Measurements from ENCODE around the gene CCDC187.
A peak's percentile ranks its signal among the peaks of the same experiment; 100 is the strongest.
"Not testable (repeated sequence)": the region's sequence is repeated elsewhere in the genome, so short reads cannot be mapped to it uniquely, and the experiment has no call there.

The CCDC187 gene

DNA sequence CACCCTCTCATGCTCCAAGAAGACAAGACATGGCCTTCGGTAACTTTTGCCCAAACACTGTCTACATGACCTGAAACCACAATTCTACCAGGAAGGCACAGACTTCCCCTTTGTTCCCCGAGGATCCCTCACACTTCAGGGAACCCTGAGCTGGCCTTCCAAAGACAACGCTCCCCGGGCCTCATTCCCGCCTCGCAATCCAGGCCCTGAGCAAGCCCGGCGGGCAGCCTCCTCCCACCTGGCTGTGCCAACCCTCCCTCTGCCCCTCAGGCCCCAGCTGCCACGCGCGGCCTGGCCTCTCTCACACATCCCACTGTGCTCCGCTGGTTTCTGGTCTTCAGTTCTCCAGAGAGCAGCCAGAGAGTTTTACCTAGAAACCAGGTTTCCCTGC lies 65.6 kb downstream of the CCDC187 start:
- no peak for DNase-seq (ENCODE audit: low read depth)

DNA sequence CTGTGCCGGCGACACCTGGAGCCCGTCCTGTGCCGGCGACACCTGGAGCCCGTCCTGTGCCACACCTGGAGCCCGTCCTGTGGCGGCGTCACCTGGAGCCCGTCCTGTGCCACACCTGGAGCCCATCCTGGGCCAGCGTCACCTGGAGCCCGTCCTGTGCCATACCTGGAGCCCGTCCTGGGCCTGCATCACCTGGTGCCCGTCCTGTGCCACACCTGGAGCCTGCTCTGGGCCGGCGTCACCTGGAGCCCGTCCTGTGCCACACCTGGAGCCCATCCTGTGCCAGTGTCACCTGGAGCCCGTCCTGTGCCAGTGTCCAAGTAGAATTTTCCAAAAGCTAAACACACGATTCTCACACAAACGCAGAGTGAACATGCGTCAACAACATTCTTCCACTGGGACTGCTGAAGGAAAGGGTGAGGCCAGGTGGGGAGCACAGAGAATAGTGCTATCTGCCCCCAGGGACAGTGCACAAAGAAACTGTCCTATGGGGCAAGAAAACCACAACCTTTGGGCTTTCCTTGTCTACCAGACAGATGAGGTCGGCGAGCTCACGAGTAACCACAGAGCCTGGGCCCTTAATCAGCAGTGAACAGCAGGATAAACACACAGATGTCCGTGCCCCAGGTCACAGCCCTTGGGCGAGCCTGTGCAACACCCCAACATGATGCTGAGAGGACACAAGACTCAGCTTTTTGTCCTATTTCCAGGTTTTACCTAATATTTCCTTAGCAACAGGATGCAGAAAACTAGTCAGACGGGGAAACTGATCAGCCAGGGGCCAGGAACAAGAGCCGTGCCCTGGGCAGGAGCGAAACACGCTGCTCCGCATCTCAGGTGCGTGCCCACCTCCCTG lies 66.2 kb downstream of the CCDC187 start:
- no peak for DNase-seq (ENCODE audit: low read depth)

DNA sequence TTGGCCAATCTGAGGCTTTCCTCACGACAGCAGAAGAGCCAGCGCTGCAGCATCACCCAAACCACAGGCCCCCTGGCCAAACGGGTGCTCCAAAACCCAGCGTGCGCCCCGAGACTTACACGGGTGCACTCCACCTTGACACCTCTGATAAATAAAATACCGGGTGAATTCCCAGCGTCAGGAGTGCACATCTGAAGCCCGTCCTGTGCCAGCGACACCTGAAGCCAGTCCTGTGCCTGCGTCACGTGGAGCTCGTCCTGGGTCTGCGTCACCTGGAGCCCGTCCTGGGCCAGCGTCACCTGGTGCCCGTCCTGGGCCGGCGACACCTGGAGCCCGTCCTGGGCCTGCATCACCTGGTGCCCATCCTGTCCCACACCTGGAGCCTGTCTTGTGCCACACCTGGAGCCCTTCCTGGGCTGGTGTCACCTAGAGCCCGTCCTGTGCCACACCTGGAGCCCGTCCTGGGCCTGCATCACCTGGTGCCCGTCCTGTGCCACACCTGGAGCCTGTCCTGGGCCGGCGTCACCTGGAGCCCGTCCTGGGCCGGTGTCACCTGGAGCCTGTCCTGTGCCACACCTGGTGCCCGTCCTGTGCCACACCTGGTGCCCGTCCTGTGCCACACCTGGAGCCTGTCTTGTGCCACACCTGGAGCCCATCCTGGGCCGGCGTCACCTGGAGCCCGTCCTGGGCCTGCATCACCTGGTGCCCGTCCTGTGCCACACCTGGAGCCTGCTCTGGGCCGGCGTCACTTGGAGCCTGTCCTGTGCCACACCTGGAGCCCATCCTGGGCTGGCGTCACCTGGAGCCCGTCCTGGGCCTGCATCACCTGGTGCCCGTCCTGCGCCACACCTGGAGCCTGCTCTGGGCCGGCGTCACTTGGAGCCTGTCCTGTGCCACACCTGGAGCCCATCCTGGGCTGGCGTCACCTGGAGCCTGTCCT lies 67.2 kb downstream of the CCDC187 start:
- not testable (repeated sequence) for DNase-seq (ENCODE audit: low read depth)

DNA sequence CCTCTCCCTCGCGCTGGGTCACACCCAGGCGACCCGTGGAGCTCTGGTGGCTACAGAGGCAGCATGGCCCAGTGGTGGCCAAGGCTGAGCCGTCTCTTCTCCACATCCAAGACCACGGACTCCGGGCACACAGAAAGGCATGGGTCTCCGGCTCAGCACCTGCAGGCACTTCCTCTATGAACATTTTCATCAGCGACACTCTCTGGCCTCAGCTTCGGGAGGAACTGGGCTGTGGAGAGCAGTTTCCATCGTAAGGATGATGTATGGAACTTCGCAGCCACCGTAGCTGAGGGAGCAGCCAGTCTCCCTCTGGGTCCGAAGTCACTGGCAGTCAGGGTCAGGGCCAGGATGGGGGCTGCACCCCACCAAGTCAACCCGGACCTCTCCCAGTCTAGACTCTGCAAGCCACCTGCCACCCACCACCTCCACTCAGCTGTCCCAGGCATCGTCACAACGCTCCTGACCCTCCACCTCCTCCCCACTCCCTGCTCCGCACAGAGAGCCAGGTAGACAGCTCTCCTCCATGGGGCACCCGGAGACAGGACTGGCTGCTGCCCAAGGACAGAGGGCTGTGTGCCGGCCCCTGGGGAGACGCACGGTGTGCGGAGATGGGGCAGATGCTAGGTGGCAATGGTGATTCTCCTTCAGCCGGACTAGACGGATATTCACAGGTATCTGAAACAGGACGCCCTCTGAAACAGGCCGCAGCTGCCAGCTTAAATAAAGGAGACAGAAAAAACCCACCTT lies 68.0 kb downstream of the CCDC187 start:
- DNase-seq (ENCODE audit: low read depth) = no peak

DNA sequence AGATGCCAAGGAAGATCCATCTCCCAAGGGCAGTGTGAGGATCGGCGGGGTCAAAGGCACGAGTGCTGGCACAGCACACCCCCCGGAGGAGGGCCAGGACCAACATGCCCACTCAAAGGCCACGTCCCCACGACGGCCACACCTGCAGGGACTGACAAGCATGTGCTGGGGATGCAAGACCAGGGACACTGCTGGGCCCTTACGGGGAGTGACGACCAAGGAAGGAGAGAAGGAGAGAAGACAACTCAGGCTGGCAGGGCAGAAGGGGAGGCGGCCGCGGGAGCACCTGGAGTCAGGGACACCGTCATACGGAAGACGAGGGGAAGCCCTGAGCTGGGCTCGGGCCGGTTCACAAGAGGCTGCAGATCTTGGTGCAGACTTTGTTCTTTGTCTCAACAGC lies 68.7 kb downstream of the CCDC187 start:
- DNase-seq (ENCODE audit: low read depth) = no peak

DNA sequence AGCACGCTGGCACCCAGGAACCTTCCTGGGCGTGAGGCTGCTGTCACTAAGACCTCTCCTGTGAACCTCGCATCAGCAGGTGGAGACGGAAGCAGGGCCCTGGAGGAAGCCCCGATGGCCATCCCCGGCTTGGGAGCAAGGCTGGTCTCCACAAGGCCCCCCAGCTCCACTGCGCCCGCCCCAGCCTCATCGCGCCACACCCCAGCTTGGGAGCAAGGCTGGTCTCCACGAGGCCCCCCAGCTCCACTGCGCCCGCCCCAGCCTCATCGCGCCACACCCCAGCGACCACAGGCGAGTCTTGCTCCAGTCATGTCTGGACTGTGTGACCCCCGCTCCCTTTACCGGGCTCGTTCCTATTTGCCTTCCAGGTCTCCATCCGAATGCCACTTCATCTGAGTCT lies 69.3 kb downstream of the CCDC187 start:
- no peak for DNase-seq (ENCODE audit: low read depth)

DNA sequence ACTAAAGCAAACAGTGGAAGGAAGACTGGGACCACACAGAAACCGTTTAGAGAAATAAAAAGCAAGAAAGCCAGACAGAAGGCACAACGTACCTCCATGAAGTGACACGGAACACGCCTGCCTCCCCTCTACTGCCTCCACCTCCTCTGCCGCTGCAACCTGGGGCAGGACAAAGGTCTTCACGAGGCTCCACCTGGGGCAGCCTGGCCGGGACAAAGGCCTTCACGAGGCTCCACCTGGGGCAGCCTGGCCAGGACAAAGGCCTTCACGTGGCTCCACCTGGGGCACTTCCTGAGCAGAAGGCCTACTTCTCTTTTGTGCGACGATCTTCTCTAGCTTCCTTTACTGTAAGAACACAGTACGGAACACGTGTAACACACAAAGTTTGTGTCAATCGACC lies 70.0 kb downstream of the CCDC187 start:
- DNase-seq (ENCODE audit: low read depth) = no peak

DNA sequence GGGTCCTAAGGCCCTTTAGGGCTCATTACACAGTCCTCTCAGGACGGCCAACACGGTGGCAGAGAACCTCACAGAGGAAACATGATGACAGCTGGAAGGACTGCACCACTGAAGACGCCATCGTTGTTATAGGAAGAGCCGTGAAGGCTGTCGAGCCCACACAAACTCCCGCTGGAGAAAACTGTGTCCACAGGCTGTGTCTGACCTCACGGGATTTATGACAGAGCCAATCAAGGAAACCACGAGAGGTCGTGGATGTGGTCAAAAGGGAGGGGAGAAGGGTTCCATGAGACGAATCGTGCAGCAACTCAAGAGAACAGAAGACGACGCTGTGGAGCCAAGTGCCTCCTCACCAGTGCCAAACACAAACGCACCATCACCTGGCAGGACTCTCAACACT lies 70.5 kb downstream of the CCDC187 start:
- DNase-seq (ENCODE audit: low read depth) = no peak

DNA sequence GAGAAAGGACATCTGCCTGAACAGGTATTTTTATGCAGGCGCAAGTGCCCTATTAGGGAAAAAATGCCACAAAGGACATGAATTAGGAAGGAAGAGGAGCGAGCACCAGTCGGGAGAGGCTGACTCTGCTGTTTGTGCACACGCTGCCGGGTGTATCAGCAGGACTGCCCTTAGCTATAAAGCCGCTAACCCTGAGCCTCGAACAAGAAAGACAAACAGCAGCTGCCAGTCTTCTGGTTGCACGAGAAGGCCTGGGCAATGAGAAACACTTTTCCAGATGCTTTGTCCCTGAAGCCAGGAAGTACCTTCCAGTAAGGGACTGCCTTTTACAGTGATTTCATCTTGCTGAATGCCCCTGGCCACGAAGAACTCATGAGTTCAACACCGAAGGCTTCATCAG lies 70.9 kb downstream of the CCDC187 start:
- no peak for DNase-seq (ENCODE audit: low read depth)

DNA sequence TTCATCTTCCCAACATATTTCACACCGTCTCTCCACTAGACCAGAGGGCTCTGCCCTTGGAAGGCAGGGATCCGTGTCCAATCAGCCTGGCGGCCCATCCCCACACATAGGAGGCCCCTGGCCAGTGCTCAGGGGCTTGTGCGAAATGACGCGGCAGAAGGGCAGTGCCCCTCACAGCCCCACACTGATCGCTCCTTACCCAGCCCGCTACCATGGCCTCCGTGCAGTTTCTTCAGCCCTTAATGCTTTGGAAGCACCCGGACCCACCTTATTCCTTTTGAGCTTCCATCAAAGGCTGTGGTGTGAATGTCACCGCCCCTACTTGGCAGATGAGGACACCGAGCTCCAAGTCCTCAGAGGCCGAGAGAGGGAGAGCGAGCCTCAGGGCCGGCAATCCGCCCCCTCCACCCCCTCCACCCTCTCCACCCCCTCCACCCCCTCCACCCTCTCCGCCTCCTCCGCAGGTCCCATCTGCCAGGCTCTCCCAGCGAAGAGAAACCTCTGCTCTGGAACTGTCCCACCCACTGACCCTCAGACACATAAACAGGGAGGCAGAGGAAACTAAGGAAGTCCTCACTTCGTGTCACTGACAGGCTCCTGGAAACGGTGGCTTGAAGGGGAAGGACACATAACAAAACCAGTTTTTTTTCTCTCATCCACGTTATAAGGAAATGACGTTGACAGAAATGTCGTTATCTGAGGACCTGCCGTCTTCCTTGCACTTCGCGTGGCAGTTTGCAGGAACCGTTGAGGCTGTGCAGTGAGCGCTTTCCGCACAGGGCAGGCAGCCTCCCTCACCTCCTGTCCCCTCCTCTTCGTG lies 72.2 kb downstream of the CCDC187 start:
- DNase-seq (ENCODE audit: low read depth) = no peak

DNA sequence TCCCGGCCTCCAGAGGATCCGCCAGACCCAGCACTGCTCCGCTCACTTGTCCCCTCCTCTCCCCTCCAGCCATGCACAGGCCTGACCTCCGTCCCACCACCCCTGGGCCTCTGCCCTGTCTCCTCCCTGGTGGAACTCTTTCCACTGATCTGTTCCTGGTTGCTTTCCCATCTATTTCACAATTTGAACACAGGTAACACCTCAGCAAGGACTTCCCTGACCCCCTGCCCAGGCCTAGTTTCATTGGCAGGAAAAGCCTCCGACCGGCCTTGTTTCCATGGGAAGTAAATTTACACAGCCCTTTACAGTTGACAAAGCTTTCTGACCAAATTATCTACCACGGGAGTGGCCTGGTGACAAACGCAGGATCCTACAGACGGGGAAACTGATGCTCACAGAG lies 73.1 kb downstream of the CCDC187 start:
- no peak for DNase-seq (ENCODE audit: low read depth)

DNA sequence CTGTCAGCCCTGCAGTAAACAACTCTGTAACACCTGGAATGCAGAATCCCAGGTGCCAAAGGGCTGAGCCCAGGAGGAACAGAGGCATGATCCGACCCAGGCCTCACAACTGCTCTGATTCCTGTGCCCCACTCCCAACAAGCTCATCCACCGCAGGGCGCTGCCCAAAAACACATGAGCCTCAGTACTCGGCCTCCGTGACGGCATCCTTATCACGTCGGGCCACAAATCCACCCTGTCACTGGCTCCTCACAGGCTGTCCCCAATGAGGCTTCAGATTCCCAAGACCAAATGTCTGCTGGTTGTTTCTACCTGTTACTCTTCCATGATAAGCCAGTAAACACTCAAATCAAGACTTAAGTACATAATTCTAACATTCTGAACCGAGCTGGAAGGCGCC lies 73.5 kb downstream of the CCDC187 start:
- DNase-seq (ENCODE audit: low read depth) = no peak

DNA sequence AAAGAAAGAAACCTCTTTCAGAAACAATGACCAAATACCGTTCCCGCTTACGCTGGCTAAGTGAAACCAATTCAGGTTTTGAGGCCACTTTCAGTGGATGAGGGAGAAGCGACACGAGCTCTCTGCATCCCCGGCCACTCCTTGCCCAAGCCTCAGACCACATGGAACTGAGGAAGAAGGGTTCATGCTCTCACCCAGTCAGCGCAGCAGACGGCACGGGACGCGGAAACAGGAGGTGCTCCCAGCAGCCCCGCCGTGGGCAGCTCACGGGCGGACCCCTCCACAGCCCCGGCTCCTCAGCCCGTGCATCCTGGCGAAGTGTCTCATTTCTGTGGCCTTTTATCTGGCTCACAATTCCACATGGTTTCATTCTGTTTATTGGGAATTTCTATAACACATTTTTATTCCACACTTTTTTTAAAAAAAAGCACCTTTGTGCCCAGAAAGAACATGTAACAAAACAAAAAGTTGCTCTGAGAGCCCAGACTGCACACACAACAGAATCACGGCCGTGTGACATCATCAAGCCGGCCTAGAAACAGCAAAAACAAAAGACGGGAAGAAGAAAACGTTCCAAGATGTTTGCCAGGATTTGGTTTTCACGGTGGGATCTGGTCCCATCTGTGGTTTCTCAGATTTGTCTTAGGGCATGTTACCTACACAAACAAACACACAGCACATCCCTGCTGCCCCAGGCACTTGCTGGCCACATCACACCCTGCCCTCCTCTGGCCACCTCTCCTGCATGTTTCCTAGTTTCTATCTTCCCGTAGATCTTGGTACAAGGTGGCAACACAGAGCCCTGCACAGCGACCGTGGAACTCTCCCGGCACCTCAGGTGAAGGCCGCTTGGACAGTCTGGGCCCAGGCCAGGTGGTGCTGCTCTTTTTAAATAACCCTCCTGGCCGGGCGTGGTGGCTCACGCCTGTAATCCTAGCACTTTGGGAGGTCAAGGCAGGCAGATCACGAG lies 74.5 kb downstream of the CCDC187 start:
- DNase-seq (ENCODE audit: low read depth) = no peak

DNA sequence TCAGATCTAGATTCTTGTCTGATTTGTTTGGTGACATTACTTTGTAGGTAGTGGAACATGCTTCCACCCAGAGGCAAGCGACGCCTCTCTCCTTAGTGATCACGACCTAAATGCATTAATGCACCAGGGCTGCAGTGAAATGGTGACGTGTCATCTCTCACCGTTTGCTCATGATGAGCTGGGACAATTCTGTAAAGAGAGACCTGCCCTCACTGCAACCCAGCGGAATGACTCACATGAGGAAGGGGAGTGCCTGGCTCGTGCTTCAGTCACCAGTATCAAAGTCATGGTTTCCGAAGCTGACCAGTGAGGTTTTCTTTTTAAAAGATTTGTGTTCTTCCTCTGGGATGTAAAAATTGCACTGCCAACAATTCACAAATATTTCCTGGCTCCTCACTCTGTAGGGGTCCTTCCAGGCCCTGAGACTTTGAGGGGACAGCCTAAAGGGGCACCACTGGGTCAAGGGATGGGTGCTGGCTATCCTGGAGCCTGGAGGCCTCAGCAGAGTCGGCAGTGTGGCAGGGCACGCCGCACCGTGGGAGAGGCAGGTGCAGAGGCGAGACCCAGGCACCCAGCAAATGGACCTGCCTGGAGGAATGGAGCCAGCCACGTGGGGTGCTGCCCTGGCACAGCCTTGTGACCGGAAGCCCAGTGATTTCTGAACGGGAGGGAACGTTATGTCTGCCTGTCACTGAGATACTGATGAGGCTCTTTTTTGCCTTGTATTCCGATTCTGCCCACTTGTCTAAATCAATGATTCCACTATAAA lies 75.6 kb downstream of the CCDC187 start:
- no peak for DNase-seq (ENCODE audit: low read depth)

DNA sequence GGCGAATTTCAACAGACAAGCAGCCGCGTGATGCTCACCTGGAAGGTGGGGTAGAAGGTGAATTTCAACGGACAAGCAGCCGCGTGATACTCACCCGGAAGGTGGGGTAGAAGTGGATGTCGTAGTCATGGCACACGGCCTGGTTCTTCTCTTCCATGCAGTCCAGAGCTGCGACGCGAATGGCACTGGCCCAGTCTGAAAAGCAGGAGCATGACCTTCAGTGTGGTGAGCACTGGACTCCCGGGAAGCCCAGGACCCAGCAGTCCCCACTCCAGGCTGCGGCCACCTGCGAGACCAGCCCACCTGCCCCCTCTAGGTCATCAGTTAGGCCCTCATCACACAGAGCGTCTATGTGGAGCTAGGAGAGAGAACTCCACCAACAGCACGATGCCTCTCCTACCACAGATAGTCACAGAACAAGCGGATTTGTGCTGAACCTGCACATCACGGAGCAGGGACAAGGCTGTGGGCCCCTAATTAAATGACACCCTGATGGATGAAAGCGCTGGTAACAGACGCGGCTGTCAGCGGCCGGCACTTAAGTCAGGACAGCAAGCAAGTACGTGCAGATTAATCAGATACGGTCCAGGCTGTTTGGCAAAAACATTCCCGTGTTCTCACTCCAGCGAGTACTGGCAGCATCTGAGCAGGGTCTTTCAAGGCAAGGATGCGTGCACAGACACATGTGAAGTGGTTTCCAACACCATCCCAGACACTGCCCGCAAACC lies 77.0 kb downstream of the CCDC187 start:
- no peak for DNase-seq (ENCODE audit: low read depth)

DNA sequence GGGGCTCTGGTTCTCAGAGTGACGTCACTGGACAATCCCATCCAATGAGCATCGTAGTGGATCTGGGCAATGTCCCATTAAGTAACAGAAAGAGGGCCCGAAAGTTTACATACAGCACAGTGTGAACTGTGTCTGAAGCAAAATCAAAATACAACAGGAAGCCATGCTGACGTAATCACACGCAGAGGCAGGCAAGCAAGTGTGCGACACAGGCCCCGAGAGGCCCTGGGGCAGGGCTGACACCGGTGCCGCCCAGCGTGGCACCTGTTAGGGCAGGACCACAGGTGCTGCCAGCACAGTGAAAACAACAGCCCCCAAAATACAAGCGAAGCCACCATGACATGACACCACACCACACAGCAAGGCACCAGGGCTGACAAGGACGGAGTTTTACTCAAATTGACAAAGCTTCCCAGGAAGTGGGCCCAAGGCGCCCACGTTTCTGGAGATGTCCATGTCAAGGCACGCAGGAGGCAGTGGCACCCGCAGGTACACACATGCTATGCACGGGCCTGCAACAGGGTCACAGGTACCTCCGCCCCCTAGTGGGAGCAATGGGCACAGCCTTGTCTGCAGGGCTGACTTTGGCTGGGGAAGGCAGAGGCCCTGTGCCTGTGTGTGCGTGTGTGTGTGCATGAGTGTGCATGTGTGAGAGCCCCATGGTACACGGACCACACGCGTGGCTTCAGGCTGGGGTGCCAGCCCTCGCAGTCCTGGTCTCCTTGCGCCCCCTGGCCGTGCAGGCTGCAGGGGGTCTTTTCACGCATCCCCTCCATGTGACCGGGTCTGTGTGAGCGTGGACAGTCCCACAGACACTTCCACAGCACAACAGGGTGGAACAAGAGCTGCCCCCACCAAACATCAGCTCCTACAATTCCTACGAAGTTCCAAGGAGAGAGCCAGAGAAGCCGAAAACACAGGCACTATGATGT lies 77.9 kb downstream of the CCDC187 start:
- DNase-seq (ENCODE audit: low read depth) = peak; percentile 33

DNA sequence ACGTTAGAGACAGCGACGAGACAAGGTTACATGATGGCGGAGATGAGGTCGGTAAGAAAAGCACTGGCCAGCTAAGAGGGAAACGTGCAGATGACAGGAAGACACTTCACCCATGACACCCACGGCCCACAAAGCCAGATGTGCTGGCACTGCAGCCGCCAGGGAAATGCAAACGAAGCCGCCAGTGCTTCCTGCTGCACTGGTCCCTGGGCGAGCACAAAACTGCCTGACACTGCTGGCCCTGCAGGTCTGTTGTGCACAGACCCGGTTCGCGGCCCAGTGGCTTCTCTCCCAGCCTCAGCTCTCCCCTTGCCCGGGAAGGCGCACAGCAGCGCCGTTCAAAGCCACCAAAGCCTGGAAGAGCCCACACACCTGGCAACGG lies 78.5 kb downstream of the CCDC187 start:
- DNase-seq (ENCODE audit: low read depth) = no peak
